Measurements from ENCODE around the gene EN2. TPM values are rescaled to one million over a fixed set of nuclear protein-coding genes. Genes with fewer than 3 reads are reported as not detected.
"Not testable (repeated sequence)": the region's sequence is repeated elsewhere in the genome, so short reads cannot be mapped to it uniquely, and the experiment has no call there.

The EN2 gene
- total RNA-seq, 1 experiment from 2014 or later, result not detected

DNA sequence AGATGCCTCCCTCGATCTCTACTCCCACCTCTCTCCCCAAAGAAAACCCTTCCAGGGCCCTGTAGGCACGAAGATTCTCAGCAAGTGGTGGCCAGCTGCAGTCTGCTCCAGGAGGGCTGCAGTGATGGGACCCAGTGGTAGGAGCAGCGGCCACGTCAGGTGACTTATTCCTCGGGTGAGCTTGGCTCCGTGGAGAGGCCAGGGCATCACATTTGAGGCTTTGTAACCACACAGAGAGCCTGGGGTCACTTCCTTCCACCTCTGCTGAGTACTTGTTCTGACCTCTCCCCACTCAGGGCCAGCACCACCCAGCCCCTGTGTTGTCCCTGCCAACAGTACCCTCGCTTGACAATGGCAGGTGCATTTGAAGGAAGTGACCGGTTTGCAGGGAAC, 17.9 kb upstream of the EN2 start:
- H3K4me3 ChIP-seq (ENCODE audit: low read depth, low read length, poor library complexity, severe bottlenecking), result no peak overlapping the region
- ChIA-PET POLR2A (ENCODE audit: low non-redundant PET) (no interaction called here), CTCF (no interaction called here)
- BruUV-seq (replicated peaks), result no TSS peak
- DNase-seq (ENCODE audit: low spot score), result no peak
- no peaks in the 10 kb centered on the region for H3K36me3 ChIP-seq (ENCODE audit: insufficient read depth, low read length, poor library complexity, severe bottlenecking)
- TF ChIP-seq, protein P1, sequence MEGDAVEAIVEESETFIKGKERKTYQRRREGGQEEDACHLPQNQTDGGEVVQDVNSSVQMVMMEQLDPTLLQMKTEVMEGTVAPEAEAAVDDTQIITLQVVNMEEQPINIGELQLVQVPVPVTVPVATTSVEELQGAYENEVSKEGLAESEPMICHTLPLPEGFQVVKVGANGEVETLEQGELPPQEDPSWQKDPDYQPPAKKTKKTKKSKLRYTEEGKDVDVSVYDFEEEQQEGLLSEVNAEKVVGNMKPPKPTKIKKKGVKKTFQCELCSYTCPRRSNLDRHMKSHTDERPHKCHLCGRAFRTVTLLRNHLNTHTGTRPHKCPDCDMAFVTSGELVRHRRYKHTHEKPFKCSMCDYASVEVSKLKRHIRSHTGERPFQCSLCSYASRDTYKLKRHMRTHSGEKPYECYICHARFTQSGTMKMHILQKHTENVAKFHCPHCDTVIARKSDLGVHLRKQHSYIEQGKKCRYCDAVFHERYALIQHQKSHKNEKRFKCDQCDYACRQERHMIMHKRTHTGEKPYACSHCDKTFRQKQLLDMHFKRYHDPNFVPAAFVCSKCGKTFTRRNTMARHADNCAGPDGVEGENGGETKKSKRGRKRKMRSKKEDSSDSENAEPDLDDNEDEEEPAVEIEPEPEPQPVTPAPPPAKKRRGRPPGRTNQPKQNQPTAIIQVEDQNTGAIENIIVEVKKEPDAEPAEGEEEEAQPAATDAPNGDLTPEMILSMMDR (conservative IDR thresholded peaks at IDR 0.05; ENCODE audit: low read depth, low read length), result no peak
- TF ChIP-seq EZH2 (IDR thresholded peaks at IDR 0.05; ENCODE audit: borderline replicate concordance, low read depth, low read length, poor library complexity, severe bottlenecking), result no peak
- peaks cover 80% of the 10 kb centered on the region for H3K27me3 ChIP-seq (replicated peaks; ENCODE audit: insufficient read depth, low read depth, low read length, poor library complexity)
- no peaks in the 10 kb centered on the region for H3K4me1 ChIP-seq (ENCODE audit: insufficient read depth, low read length, poor library complexity, severe bottlenecking)
- H3K9me3 ChIP-seq (ENCODE audit: low read depth, low read length, poor library complexity, severe bottlenecking), result no peaks in the 10 kb centered on the region
- H3K27ac ChIP-seq (ENCODE audit: low read depth, low read length, poor library complexity, severe bottlenecking), result no peak overlapping the region
- intact Hi-C loops (cut with micrococcal nuclease; ENCODE audit: unreplicated experiment), result no loop called here

DNA sequence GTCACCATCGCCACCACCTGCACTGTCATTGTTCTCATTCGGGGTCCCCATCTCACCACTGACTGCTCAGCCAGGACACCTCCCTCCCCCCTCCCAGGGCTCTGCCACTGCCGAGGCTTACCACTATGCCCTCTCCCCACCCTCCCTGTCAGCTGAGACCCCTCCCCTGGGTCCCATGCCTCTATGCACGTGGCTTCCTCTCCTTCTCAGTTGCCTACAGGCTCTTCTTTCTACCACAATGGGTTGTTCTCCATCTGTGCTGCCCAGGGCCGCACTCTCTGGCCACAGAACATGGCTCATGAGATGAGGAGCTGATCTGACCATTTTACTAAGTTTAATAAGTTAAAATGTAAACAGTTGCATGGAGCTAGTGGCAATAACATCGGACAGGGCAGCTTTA, 16.1 kb upstream of the EN2 start:
- no TSS peak for BruUV-seq (replicated peaks)
- ChIA-PET CTCF (no interaction called here), POLR2A (ENCODE audit: low non-redundant PET) (no interaction called here)
- Histone ChIP-seq H3K4me3 (ENCODE audit: low read depth, low read length, poor library complexity, severe bottlenecking) (no peak overlapping the region), H3K4me1 (ENCODE audit: insufficient read depth, low read length, poor library complexity, severe bottlenecking) (no peaks in the 10 kb centered on the region), H3K27me3 (replicated peaks; ENCODE audit: insufficient read depth, low read depth, low read length, poor library complexity) (peaks cover 86% of the 10 kb centered on the region), H3K9me3 (ENCODE audit: low read depth, low read length, poor library complexity, severe bottlenecking) (no peaks in the 10 kb centered on the region), H3K36me3 (ENCODE audit: insufficient read depth, low read length, poor library complexity, severe bottlenecking) (no peaks in the 10 kb centered on the region), H3K27ac (ENCODE audit: low read depth, low read length, poor library complexity, severe bottlenecking) (no peak overlapping the region)
- TF ChIP-seq EZH2 (IDR thresholded peaks at IDR 0.05; ENCODE audit: borderline replicate concordance, low read depth, low read length, poor library complexity, severe bottlenecking), result no peak
- TF ChIP-seq, protein P1 (conservative IDR thresholded peaks at IDR 0.05; ENCODE audit: low read depth, low read length), result no peak
- no peak for DNase-seq (ENCODE audit: low spot score)
- intact Hi-C loops (cut with micrococcal nuclease; ENCODE audit: unreplicated experiment), result no loop called here

DNA sequence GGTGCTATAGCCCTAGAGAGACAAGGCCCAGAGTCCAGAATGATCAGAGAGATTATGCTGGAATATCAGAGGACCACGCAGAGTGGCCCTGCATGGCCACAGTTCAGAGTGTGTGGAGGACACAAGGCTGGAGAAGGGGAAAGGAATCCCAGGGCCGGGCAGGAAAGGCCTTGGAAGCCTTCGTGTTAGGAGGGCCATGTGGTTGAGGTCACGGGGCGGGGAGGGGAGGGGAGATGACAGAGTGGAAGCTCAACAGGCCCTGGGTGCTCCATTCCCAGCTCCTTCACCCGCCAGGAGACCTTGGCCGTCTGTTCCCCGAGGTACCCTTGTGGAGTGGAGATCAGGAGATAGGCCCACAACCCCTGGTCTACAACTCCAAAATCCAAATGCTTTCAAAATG, 13.2 kb upstream of the EN2 start:
- Histone ChIP-seq H3K36me3 (ENCODE audit: insufficient read depth, low read length, poor library complexity, severe bottlenecking) (no peaks in the 10 kb centered on the region), H3K27ac (ENCODE audit: low read depth, low read length, poor library complexity, severe bottlenecking) (no peak overlapping the region), H3K27me3 (replicated peaks; ENCODE audit: insufficient read depth, low read depth, low read length, poor library complexity) (peaks cover 86% of the 10 kb centered on the region), H3K9me3 (ENCODE audit: low read depth, low read length, poor library complexity, severe bottlenecking) (no peaks in the 10 kb centered on the region), H3K4me1 (ENCODE audit: insufficient read depth, low read length, poor library complexity, severe bottlenecking) (no peaks in the 10 kb centered on the region), H3K4me3 (ENCODE audit: low read depth, low read length, poor library complexity, severe bottlenecking) (no peak overlapping the region)
- ChIA-PET POLR2A (ENCODE audit: low non-redundant PET) (no interaction called here), CTCF (no interaction called here)
- intact Hi-C loops (cut with micrococcal nuclease; ENCODE audit: unreplicated experiment), result no loop called here
- TF ChIP-seq, protein P1 (conservative IDR thresholded peaks at IDR 0.05; ENCODE audit: low read depth, low read length), result no peak
- TF ChIP-seq EZH2 (IDR thresholded peaks at IDR 0.05; ENCODE audit: borderline replicate concordance, low read depth, low read length, poor library complexity, severe bottlenecking), result no peak
- DNase-seq (ENCODE audit: low spot score), result no peak
- BruUV-seq (replicated peaks), result no TSS peak

DNA sequence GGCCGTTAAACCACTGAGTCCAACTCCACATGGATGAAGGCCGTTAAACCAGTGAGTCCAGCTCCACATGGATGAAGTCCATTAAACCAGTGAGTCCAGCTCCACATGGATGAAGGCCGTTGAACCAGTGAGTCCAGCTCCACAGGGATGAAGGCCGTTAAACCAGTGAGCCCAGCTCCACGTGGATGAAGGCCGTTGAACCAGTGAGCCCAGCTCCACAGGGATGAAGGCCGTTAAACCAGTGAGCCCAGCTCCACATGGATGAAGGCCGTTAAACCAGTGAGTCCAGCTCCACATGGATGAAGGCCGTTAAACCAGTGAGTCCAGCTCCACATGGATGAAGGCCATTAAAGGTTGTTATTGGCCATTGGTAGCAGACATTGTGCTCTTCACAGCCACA, 12.3 kb upstream of the EN2 start:
- POLR2A ChIA-PET (ENCODE audit: low non-redundant PET); H3K27ac ChIP-seq (ENCODE audit: low read depth, low read length, poor library complexity, severe bottlenecking); intact Hi-C loops (cut with micrococcal nuclease; ENCODE audit: unreplicated experiment); BruUV-seq (replicated peaks); H3K4me3 ChIP-seq (ENCODE audit: low read depth, low read length, poor library complexity, severe bottlenecking); H3K9me3 ChIP-seq (ENCODE audit: low read depth, low read length, poor library complexity, severe bottlenecking); CTCF ChIA-PET; H3K4me1 ChIP-seq (ENCODE audit: insufficient read depth, low read length, poor library complexity, severe bottlenecking); H3K36me3 ChIP-seq (ENCODE audit: insufficient read depth, low read length, poor library complexity, severe bottlenecking); DNase-seq (ENCODE audit: low spot score): not testable (repeated sequence)
- H3K27me3 ChIP-seq (replicated peaks; ENCODE audit: insufficient read depth, low read depth, low read length, poor library complexity), result peaks cover 86% of the 10 kb centered on the region
